ENCODE measurements around the gene LHFPL3.

Gene LHFPL3

DNA sequence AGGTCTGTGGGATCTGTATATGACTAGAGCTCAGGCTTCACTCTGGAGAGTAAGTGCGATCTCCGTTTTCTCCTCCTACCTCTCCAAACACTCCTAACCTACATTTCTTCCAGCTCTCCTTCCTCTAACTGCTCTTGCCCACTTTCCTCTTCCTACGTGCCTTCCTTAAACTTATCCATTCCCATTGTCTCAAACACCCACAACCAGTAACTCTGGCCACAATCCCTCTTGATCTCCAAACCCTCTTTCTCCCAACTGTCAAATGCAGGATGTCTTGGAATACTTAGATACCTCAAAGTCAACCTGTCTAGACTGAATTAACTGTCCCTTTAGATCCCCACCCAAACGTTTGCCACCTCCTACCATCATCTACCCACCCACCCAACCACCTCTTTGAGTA, 471.9 kb downstream of the LHFPL3 start:
- no peak for DNase-seq (ENCODE audit: low read depth)

DNA sequence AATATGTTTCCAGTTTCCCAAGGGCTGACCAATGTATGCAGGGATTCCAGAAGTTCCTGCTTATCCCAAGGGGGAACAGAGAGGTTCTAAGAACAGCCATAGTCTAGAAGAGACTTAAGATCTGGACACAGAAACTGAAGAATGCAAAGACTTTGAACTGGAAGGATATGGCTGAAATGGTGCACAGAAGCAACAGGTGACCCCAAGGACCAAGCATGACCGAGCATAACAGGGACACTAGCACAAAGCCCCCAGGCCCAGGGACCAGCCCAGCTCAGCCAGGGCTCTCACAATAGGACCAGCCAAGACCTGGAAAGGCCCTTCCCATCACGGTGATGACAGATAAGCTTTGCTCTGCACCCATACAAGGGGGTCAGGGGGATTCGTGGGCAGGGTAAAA, 472.6 kb downstream of the LHFPL3 start:
- no peak for DNase-seq (ENCODE audit: low read depth)

GRCh38 chr7:104803931-104804330, 475.5 kb downstream of the LHFPL3 start:
- no peak for DNase-seq (ENCODE audit: low read depth)

- no peak for DNase-seq (ENCODE audit: low read depth)
Measured at GRCh38 chr7:104804696-104805095, 476.3 kb downstream of the LHFPL3 start.

- DNase-seq (ENCODE audit: low read depth) = no peak
Measured at GRCh38 chr7:104805449-104806317, 477.3 kb downstream of the LHFPL3 start.

DNA sequence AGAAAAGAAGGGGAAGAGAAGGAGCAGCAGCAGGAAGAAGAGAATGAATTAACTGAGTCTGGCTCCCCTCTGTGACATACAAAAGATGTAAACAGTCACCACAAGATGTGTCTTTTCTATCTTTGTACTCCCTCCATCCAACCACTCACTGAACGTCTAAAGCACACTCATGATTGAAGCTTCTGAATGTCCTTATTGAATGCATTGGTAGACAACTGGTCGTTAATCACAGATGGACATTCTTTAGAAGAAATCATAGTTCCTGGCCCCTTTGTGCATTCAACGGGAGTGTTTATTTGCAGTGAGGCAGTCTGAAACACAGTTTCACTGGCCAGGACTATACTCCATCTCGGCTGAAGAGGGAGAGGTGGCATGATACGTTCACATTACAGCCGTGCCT, 479.3 kb downstream of the LHFPL3 start:
- DNase-seq (ENCODE audit: low read depth) = no peak

- no peak for DNase-seq (ENCODE audit: low read depth)
Measured at GRCh38 chr7:104809906-104810305, 481.5 kb downstream of the LHFPL3 start.

DNA sequence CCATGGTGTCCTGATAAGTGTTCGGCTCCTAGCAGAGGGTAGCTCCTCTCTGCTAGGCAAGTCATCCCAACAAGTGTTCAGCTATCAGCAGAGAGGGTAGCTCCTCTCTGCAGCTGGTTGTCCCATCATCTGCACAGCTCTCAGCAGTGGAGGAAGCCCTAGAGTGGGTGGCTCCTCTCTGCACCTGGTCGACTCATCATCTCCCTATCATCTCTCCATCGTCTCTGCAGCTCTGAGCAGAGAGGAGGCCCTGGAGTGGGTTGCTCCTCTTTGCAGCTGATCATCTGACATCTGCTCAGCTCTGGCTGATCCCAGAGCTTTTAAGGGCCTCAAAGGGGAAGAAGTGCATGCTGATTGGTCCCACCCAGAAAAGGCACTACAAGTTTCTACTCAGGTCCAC, 485.7 kb downstream of the LHFPL3 start:
- no peak for DNase-seq (ENCODE audit: low read depth)

GRCh38 chr7:104814671-104815400, 486.4 kb downstream of the LHFPL3 start:
- no peak for DNase-seq (ENCODE audit: low read depth)

GRCh38 chr7:104816537-104816936, 488.1 kb downstream of the LHFPL3 start:
- no peak for DNase-seq (ENCODE audit: low read depth)

- no peak for DNase-seq (ENCODE audit: low read depth)
Measured at GRCh38 chr7:104818961-104819880, 490.8 kb downstream of the LHFPL3 start.

DNA sequence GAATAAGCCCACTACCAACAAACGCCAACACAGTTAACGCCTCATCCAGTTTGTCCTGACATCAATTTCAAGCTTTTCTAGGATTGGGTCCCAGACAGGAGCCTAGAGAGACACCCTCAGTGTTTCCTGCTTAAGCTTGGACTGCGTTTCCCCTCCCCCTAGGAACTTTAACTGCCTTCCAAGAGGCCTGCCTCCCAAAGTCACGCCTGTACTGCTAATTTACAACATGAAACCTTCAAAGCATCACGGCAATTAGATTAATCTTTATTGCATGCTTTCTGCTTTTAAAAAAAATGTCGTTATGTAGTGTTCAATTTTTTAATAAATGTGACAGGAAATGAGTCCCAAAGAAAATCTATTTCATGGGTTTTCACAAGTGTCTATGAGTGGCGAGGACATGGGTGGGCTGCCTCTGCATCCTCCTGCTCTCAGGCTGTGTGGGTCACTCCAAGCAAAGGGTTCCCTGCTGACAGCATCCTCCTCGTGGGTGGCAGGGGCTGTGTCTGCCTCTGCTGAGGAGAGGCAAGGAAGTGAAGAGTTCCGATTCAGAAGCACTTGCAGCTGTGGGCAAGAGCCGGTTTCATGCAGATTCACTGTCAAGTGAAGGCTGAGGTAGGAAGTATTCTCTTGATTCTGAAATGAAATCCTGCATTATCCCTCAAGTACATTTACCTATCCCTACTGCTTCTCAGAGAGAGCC, 492.6 kb downstream of the LHFPL3 start:
- DNase-seq (ENCODE audit: low read depth) = no peak

DNA sequence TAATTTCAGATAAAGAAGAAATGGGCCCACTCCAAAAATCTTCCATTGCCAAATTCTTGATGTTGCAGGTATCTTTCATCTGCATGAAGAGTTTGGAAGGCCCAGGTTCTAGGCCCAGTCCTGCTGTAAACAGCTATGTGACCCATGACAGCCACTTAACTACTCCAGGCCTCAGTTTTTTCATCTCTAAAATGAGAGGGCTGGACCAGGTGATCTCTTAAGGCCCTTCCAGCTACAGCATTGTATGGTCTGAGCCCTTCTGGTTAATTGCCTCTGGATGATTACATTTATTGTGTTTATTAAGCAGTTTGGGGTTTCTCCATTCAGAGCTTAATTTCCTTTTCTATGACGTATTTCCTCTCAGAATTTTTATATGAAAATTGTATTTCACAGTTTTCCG, 494.8 kb downstream of the LHFPL3 start:
- DNase-seq (ENCODE audit: low read depth) = no peak

- no peak for DNase-seq (ENCODE audit: low read depth)
Measured at GRCh38 chr7:104825099-104825498, 496.7 kb downstream of the LHFPL3 start.

DNA sequence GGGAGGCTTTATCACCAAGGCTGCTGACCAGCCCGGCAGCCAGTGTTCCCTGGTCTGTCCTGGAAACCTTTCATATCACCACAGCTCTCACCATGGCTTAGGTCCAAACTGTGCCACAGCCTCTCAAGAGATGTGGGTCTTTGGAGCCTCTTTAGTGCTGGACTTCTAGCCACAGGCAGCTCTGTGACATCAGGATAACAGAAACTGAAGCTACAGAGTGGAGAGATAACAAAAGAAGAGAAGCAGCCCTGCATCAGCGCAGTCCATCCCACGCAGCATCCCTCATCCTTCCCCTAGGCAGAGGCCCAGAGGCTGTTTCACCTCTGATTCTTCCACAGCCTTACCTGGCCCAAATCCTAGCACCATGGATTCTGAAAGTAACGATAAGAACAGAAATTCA, 497.7 kb downstream of the LHFPL3 start:
- no peak for DNase-seq (ENCODE audit: low read depth)

GRCh38 chr7:104836976-104837375, 508.6 kb downstream of the LHFPL3 start:
- DNase-seq (ENCODE audit: low read depth) = no peak

DNA sequence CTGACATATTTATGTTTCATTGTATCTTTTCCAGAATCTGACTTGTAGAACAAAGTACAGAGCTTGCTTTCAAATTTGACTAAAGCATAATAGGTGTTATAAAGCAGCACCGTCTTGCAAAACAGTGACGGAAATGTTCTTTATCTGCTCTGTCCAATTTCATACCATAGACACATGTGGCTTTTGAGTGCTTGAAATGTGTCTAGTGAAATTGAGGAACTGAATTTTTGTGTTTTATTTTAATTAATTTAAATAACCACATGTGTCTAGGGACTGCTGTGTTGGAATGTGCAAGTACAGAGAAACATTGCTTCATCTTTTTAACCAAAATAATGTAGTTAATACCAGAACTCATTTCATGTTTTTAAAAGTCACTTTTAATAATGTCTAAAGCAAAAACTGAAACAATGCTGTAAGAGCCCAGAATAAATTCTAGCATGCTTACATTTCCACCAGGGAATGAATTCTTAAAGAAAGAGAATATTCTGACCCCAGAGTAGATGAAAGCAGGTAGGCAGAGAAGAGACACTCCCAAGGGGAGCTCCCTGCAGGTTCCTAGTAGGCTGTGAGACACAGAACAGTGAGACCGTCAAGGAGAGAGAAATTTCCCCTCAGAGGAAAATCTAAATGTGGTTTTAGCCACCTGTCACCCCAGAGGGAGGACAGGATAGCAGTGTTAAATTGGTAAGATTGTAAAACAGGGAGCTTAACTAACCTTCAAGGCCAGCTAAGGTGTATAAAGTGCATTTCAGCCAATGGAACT, 510.3 kb downstream of the LHFPL3 start:
- no peak for DNase-seq (ENCODE audit: low read depth)

GRCh38 chr7:104839842-104840241, 511.4 kb downstream of the LHFPL3 start:
- DNase-seq (ENCODE audit: low read depth) = no peak

- no peak for DNase-seq (ENCODE audit: low read depth)
Measured at GRCh38 chr7:104841798-104842197, 513.4 kb downstream of the LHFPL3 start.

DNA sequence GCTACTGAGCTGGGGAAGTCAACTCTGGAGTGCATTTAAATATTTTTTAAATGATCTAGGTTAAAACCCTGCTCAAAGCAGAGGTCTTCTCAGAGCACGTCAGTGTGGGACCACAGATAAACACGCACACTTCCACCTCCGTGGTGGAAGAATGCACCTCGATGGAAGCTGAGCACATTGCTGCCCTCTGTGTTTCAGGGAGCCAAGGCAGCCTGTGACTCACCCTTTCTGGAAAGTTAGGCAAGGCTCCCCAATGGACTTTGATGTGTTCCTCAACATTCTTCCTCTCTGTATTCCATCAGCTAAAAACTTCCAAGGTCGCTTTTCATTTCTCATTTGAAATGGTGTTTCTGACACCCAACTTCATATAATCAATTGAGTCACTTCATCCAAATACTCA, 514.8 kb downstream of the LHFPL3 start:
- DNase-seq (ENCODE audit: low read depth) = no peak

DNA sequence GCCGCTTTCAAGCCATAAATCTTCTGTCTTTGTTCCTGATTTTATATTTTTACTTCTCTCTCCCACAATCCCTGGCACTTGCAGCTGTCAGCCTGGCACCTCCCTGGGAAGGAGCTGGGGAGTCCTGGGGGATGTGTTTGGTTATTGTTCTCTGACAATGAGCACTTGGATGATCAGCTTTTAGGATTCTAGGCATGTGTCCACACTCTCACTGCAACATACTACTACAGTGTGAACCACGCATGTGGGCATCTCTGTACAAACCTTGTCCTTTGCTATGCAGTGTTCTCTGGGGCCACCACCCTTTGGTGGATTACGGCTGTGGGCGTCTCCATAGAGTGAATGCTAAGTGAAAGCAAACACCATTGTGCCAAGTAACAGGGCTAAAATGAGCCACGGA, 517.2 kb downstream of the LHFPL3 start:
- DNase-seq (ENCODE audit: low read depth) = no peak

Data from stimulated activated CD8-positive, alpha-beta memory T cell treated with anti-CD3 and anti-CD28 coated beads, Interleukin-12 subunit alpha, Interleukin-12 subunit beta, amount 100 ng/mL, for 1 hour (primary cell).